ENCODE measurements around the gene ERBB3. TPM values are rescaled to one million over a fixed set of nuclear protein-coding genes. Genes with fewer than 3 reads are reported as not detected.

ERBB3 gene
- total RNA-seq, 2 donors from 2014 or later, result 45.7 to 51.8 TPM

- peaks cover 28% of the 10 kb centered on the region for H3K4me1 Mint-ChIP-seq
- H3K9ac ChIP-seq (ENCODE audit: extremely low read depth, low read length, poor library complexity, severe bottlenecking), result no peak overlapping the region
- TF ChIP-seq, protein P1, sequence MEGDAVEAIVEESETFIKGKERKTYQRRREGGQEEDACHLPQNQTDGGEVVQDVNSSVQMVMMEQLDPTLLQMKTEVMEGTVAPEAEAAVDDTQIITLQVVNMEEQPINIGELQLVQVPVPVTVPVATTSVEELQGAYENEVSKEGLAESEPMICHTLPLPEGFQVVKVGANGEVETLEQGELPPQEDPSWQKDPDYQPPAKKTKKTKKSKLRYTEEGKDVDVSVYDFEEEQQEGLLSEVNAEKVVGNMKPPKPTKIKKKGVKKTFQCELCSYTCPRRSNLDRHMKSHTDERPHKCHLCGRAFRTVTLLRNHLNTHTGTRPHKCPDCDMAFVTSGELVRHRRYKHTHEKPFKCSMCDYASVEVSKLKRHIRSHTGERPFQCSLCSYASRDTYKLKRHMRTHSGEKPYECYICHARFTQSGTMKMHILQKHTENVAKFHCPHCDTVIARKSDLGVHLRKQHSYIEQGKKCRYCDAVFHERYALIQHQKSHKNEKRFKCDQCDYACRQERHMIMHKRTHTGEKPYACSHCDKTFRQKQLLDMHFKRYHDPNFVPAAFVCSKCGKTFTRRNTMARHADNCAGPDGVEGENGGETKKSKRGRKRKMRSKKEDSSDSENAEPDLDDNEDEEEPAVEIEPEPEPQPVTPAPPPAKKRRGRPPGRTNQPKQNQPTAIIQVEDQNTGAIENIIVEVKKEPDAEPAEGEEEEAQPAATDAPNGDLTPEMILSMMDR (conservative IDR thresholded peaks at IDR 0.05), result no peak
- H3K27me3 ChIP-seq (ENCODE audit: control insufficient read depth, insufficient read depth, low read length, poor library complexity, severe bottlenecking), result no peaks in the 10 kb centered on the region
- no peaks in the 10 kb centered on the region for H3K9me3 ChIP-seq (ENCODE audit: control insufficient read depth, low read length)
- H3K4me1 ChIP-seq (ENCODE audit: control insufficient read depth, insufficient read depth, low read length), result peaks cover 6% of the 10 kb centered on the region
- H3K4me3 ChIP-seq (ENCODE audit: low read length), result no peak overlapping the region
- H3K27ac ChIP-seq (ENCODE audit: low read depth, low read length), result no peak overlapping the region
- 91 to 95% methylated on average over 4 of the region's 4 CpGs for WGBS, 2 experiments (ENCODE audit: insufficient coverage in 1 of 2, insufficient read length in 1 of 2)
- no peak overlapping the region for H3K4me3 Mint-ChIP-seq
- no peaks in the 10 kb centered on the region for H3K27me3 Mint-ChIP-seq (ENCODE audit: insufficient read depth)
- H3K9me3 Mint-ChIP-seq, result no peaks in the 10 kb centered on the region
- DNase-seq, result no peak
- peak overlapping the region; percentile 87 for H3K27ac Mint-ChIP-seq
- peaks cover 13% of the 10 kb centered on the region for H3K36me3 ChIP-seq (ENCODE audit: control insufficient read depth, insufficient read depth, low read length)
- H3K36me3 Mint-ChIP-seq (ENCODE audit: low read depth), result peaks cover 15% of the 10 kb centered on the region
Measured at GRCh38 chr12:56124133-56124532, 44.2 kb downstream of the ERBB3 start.

GRCh38 chr12:56126732-56127239, 46.8 kb downstream of the ERBB3 start:
- H3K9ac ChIP-seq (ENCODE audit: extremely low read depth, low read length, poor library complexity, severe bottlenecking), result peak overlapping the region; percentile 60
- WGBS, 2 experiments (ENCODE audit: insufficient coverage in 1 of 2, insufficient read length in 1 of 2), result 83 to 86% methylated on average over 1 to 3 of the region's 3 CpGs
- DNase-seq, result no peak
- Mint-ChIP-seq H3K4me3 (peak overlapping the region; percentile 89), H3K27ac (peak overlapping the region; percentile 98), H3K27me3 (ENCODE audit: insufficient read depth) (no peaks in the 10 kb centered on the region), H3K4me1 (peaks cover 32% of the 10 kb centered on the region), H3K36me3 (ENCODE audit: low read depth) (peaks cover 20% of the 10 kb centered on the region), H3K9me3 (no peaks in the 10 kb centered on the region)
- peaks cover 9% of the 10 kb centered on the region for H3K9me3 ChIP-seq (ENCODE audit: control insufficient read depth, low read length)
- TF ChIP-seq, protein P1 (conservative IDR thresholded peaks at IDR 0.05), result no peak
- peaks cover 20% of the 10 kb centered on the region for H3K36me3 ChIP-seq (ENCODE audit: control insufficient read depth, insufficient read depth, low read length)
- H3K27me3 ChIP-seq (ENCODE audit: control insufficient read depth, insufficient read depth, low read length, poor library complexity, severe bottlenecking), result no peaks in the 10 kb centered on the region
- H3K4me3 ChIP-seq (ENCODE audit: low read length), result peak overlapping the region; percentile 94
- peaks cover 5% of the 10 kb centered on the region for H3K4me1 ChIP-seq (ENCODE audit: control insufficient read depth, insufficient read depth, low read length)
- peak overlapping the region; percentile 16 for H3K27ac ChIP-seq (ENCODE audit: low read depth, low read length)

DNA sequence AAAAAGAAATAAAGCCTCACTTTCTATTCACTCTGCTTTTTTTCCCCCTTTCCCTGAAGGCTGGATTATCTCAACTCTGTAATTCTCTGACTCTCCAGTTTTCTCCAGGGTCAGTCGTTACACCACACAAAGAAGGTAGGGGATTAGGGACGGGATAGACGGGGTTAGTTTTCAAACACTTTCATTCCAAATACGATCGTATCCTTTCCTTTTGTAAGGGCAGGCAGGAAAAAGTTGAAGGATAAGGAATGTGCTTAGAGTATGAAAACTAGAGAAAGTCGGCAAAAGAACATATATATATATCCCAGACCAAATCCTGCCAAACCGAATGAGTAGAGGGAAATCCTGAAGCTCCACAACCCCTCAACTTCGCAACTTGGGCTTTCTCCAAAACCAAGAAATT, 47.5 kb downstream of the ERBB3 start:
- no peak for DNase-seq
- peak overlapping the region; percentile 94 for H3K4me3 ChIP-seq (ENCODE audit: low read length)
- H3K27ac ChIP-seq (ENCODE audit: low read depth, low read length), result peak overlapping the region; percentile 16
- H3K9ac ChIP-seq (ENCODE audit: extremely low read depth, low read length, poor library complexity, severe bottlenecking), result peak overlapping the region; percentile 60
- peaks cover 24% of the 10 kb centered on the region for H3K36me3 ChIP-seq (ENCODE audit: control insufficient read depth, insufficient read depth, low read length)
- Mint-ChIP-seq H3K4me3 (peak overlapping the region; percentile 89), H3K36me3 (ENCODE audit: low read depth) (peaks cover 27% of the 10 kb centered on the region), H3K4me1 (peaks cover 32% of the 10 kb centered on the region), H3K27ac (peak overlapping the region; percentile 98), H3K27me3 (ENCODE audit: insufficient read depth) (no peaks in the 10 kb centered on the region), H3K9me3 (no peaks in the 10 kb centered on the region)
- H3K9me3 ChIP-seq (ENCODE audit: control insufficient read depth, low read length), result peaks cover 9% of the 10 kb centered on the region
- TF ChIP-seq, protein P1 (conservative IDR thresholded peaks at IDR 0.05), result no peak
- H3K4me1 ChIP-seq (ENCODE audit: control insufficient read depth, insufficient read depth, low read length), result peaks cover 5% of the 10 kb centered on the region
- 1% methylated on average over 4 of the region's 8 CpGs; no CpG with 5 or more reads in 1 of the 2 experiments for WGBS, 2 experiments (ENCODE audit: insufficient coverage in 1 of 2, insufficient read length in 1 of 2)
- H3K27me3 ChIP-seq (ENCODE audit: control insufficient read depth, insufficient read depth, low read length, poor library complexity, severe bottlenecking), result no peaks in the 10 kb centered on the region
